Fibroblast of mammary gland (primary cell): ENCODE measurements around the gene COL6A5.
"Not testable (repeated sequence)": the region's sequence is repeated elsewhere in the genome, so short reads cannot be mapped to it uniquely, and the experiment has no call there.

ENCODE experiments used
- DNase-seq: peaks from one replicate; pipeline ENCODE4 v3.0.0-alpha.2; 2010; ENCODE audit warnings: low read depth
- H3K4me3 ChIP-seq: 2 replicates; pipeline ENCODE4 v1.5.1; 2011; ENCODE audit warnings: low read depth, mild to moderate bottlenecking, low read length, moderate library complexity; ENCODE audit not compliant: control insufficient read depth
- CTCF ChIP-seq: conservative IDR thresholded peaks from 2 replicates; pipeline ENCODE4 v1.5.1; 2011; ENCODE audit warnings: low read depth, low read length, inconsistent platforms; ENCODE audit not compliant: control insufficient read depth, insufficient read depth

COL6A5 gene

GRCh38 chr3:130395916-130396315 lies 50.4 kb downstream of the COL6A5 start:
- no peak for TF ChIP-seq CTCF
- peak; percentile 85 for DNase-seq
- no peak overlapping the region for H3K4me3 ChIP-seq

GRCh38 chr3:130404401-130404800 lies 58.9 kb downstream of the COL6A5 start:
- no peak overlapping the region for H3K4me3 ChIP-seq
- no peak for TF ChIP-seq CTCF
- DNase-seq: no peak

- DNase-seq: no peak
- H3K4me3 ChIP-seq: no peak overlapping the region
- no peak for TF ChIP-seq CTCF
Measured at GRCh38 chr3:130405956-130406355, 60.5 kb downstream of the COL6A5 start.

GRCh38 chr3:130408253-130408652 lies 62.8 kb downstream of the COL6A5 start:
- H3K4me3 ChIP-seq, DNase-seq: not testable (repeated sequence)

GRCh38 chr3:130411320-130411719 lies 65.8 kb downstream of the COL6A5 start:
- no peak for DNase-seq
- H3K4me3 ChIP-seq: no peak overlapping the region
- TF ChIP-seq CTCF: no peak

GRCh38 chr3:130412991-130413560 lies 67.6 kb downstream of the COL6A5 start:
- no peak for TF ChIP-seq CTCF
- DNase-seq: no peak
- H3K4me3 ChIP-seq: no peak overlapping the region

- no peak for DNase-seq
- H3K4me3 ChIP-seq: no peak overlapping the region
- no peak for TF ChIP-seq CTCF
Measured at GRCh38 chr3:130414457-130414856, 69.0 kb downstream of the COL6A5 start.
